ENCODE results near the gene SERPINB6. TPM values are rescaled to one million over a fixed set of nuclear protein-coding genes. Genes with fewer than 3 reads are reported as not detected.

Gene SERPINB6
- total and polyA plus RNA-seq, 7 experiments from 2014 or later, result 19.7 to 94.2 (median 56.6) TPM

- Histone ChIP-seq H3K27me3 (ENCODE audit: control insufficient read depth in 2 of 2, insufficient read depth in 2 of 2, low read length in 2 of 2) (no peaks in the 10 kb centered on the region), H3K4me3 (ENCODE audit: low read length) (no peak overlapping the region), H3K36me3 (ENCODE audit: control insufficient read depth in 2 of 3, insufficient read depth in 3 of 3, low read length in 3 of 3) (no peaks in the 10 kb centered on the region), H3K27ac (ENCODE audit: low read depth, low read length) (no peak overlapping the region), H3K9me3 (ENCODE audit: control insufficient read depth in 2 of 3, low read length in 3 of 3) (no peaks in the 10 kb centered on the region), H3K4me1 (ENCODE audit: control insufficient read depth in 2 of 2, insufficient read depth in 2 of 2, low read length in 2 of 2) (peaks cover 0 to 14% of the 10 kb centered on the region in 2 donors)
- Mint-ChIP-seq H3K27me3 (peaks cover 0 to 7% (median 0%) of the 10 kb centered on the region in 5 donors), H3K4me3 (no peak overlapping the region), H3K36me3 (peaks cover 0 to 13% (median 0%) of the 10 kb centered on the region in 5 donors), H3K27ac (peak overlapping the region in 6 of 9 donors; percentile 14 to 85 (median 45)), H3K9me3 (peaks cover 0 to 1% (median 0%) of the 10 kb centered on the region in 11 donors), H3K4me1 (peaks cover 3 to 68% (median 43%) of the 10 kb centered on the region in 7 donors)
- ChIA-PET POLR2A (interaction anchor here (1.0 to 2.6 kb wide), 4 partner anchors 11 to 28 kb away, joined by 3 to 8 read pairs (median 5); no protein-coding TSS in a partner anchor), CTCF (interaction anchor here (1.2 kb wide), 1 partner anchor 29 kb away, joined by 5 read pairs; no protein-coding TSS in a partner anchor)
- DNase-seq (no peak), ATAC-seq (no peak)
- intact Hi-C loops (cut with micrococcal nuclease), result loop anchor here in 1 of 2 donors (2.0 kb wide), 1 partner anchor 19 kb away; no protein-coding TSS in a partner anchor
These were observed 11.3 kb downstream of the SERPINB6 start for GRCh38 chr6:2959909-2960719.

DNA sequence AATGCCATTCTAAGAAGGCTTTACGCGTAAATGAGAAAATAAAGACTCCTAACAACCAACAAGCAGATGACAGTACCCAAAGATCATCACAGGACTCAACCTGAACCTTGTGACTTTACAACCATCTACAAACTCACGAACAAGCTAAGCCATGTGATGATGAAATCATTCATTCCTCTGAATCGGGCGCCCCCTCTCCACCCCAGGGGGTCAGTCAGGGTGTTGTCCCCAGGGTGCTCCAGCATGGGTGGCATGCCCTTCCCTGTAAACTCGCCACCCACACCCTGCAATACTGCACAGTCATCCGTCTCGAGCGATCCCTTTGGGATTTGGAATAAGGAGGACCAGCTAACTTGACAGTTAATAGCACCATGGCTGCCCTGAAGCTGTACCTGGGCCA, 12.6 kb downstream of the SERPINB6 start:
- ChIA-PET POLR2A (interaction anchor here (1.0 to 2.6 kb wide), 5 partner anchors 10 to 29 kb away, joined by 3 to 6 read pairs (median 4); no protein-coding TSS in a partner anchor), CTCF (interaction anchor here (1.2 to 1.3 kb wide), 2 partner anchors 30 to 113 kb away, joined by 3 to 5 read pairs; no protein-coding TSS in a partner anchor)
- no peaks in the 10 kb centered on the region for H3K27me3 ChIP-seq (ENCODE audit: control insufficient read depth in 2 of 2, insufficient read depth in 2 of 2, low read length in 2 of 2)
- Mint-ChIP-seq H3K27me3 (peaks cover 0 to 7% (median 0%) of the 10 kb centered on the region in 5 donors), H3K4me3 (peak overlapping the region in 2 of 10 donors; percentile 54 to 55), H3K36me3 (peaks cover 0 to 20% (median 4%) of the 10 kb centered on the region in 5 donors), H3K27ac (peak overlapping the region in 7 of 9 donors; percentile 72 to 94 (median 85)), H3K4me1 (peaks cover 3 to 64% (median 40%) of the 10 kb centered on the region in 7 donors), H3K9me3 (peaks cover 0 to 1% (median 0%) of the 10 kb centered on the region in 11 donors)
- intact Hi-C loops (cut with micrococcal nuclease), result loop anchor here in 1 of 2 donors (2.0 kb wide), 1 partner anchor 18 kb away; no protein-coding TSS in a partner anchor
- H3K27ac ChIP-seq (ENCODE audit: low read depth, low read length), result no peak overlapping the region
- H3K4me3 ChIP-seq (ENCODE audit: low read length), result no peak overlapping the region
- H3K36me3 ChIP-seq (ENCODE audit: control insufficient read depth in 2 of 3, insufficient read depth in 3 of 3, low read length in 3 of 3), result no peaks in the 10 kb centered on the region
- ATAC-seq (no peak), DNase-seq (no peak)
- peaks cover 0 to 14% of the 10 kb centered on the region in 2 donors for H3K4me1 ChIP-seq (ENCODE audit: control insufficient read depth in 2 of 2, insufficient read depth in 2 of 2, low read length in 2 of 2)
- no peaks in the 10 kb centered on the region for H3K9me3 ChIP-seq (ENCODE audit: control insufficient read depth in 2 of 3, low read length in 3 of 3)

DNA sequence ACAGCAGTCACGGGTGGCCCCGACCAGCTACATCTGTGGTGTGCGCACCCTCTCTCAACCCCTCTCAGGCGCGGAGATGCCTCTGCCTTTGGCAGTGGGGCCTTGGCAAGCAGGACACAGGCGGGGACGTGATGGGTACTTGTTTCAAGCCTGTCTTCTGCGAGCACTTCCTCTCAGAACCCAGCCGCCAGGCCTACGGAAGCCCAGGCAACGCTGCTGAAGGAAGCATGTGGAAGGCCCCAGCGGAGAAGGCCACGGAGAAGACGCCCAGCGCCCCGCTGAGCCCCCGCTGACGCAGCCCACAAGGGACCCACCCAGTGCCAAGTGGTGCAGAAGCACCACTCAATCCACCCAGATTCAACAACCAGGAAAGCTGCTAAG, 13.0 kb downstream of the SERPINB6 start:
- ATAC-seq (peak; percentile 57), DNase-seq (peak in 6 of 9 donors; percentile 17 to 53 (median 40))
- peaks cover 3 to 59% (median 36%) of the 10 kb centered on the region in 7 donors for H3K4me1 Mint-ChIP-seq
- Histone ChIP-seq H3K9me3 (ENCODE audit: control insufficient read depth in 2 of 3, low read length in 3 of 3) (no peaks in the 10 kb centered on the region), H3K27ac (ENCODE audit: low read depth, low read length) (no peak overlapping the region), H3K4me1 (ENCODE audit: control insufficient read depth in 2 of 2, insufficient read depth in 2 of 2, low read length in 2 of 2) (peaks cover 0 to 14% of the 10 kb centered on the region in 2 donors), H3K27me3 (ENCODE audit: control insufficient read depth in 2 of 2, insufficient read depth in 2 of 2, low read length in 2 of 2) (no peaks in the 10 kb centered on the region), H3K4me3 (ENCODE audit: low read length) (no peak overlapping the region), H3K36me3 (ENCODE audit: control insufficient read depth in 2 of 3, insufficient read depth in 3 of 3, low read length in 3 of 3) (no peaks in the 10 kb centered on the region)
- CTCF ChIA-PET, result interaction anchor here (1.2 to 1.3 kb wide), 2 partner anchors 30 to 112 kb away, joined by 3 to 5 read pairs; no protein-coding TSS in a partner anchor
- H3K9me3 Mint-ChIP-seq, result peaks cover 0 to 1% (median 0%) of the 10 kb centered on the region in 11 donors
- peak overlapping the region in 4 of 10 donors; percentile 13 to 65 (median 54) for H3K4me3 Mint-ChIP-seq
- H3K27ac Mint-ChIP-seq, result peak overlapping the region in 8 of 9 donors; percentile 53 to 94 (median 79)
- peaks cover 0 to 20% (median 5%) of the 10 kb centered on the region in 5 donors for H3K36me3 Mint-ChIP-seq
- intact Hi-C loops (cut with micrococcal nuclease), result loop anchor here in 1 of 2 donors (2.0 kb wide), 1 partner anchor 18 kb away; no protein-coding TSS in a partner anchor
- peaks cover 0 to 7% (median 0%) of the 10 kb centered on the region in 5 donors for H3K27me3 Mint-ChIP-seq
- POLR2A ChIA-PET, result interaction anchor here (1.0 to 2.6 kb wide), 5 partner anchors 10 to 29 kb away, joined by 3 to 6 read pairs (median 4); no protein-coding TSS in a partner anchor

DNA sequence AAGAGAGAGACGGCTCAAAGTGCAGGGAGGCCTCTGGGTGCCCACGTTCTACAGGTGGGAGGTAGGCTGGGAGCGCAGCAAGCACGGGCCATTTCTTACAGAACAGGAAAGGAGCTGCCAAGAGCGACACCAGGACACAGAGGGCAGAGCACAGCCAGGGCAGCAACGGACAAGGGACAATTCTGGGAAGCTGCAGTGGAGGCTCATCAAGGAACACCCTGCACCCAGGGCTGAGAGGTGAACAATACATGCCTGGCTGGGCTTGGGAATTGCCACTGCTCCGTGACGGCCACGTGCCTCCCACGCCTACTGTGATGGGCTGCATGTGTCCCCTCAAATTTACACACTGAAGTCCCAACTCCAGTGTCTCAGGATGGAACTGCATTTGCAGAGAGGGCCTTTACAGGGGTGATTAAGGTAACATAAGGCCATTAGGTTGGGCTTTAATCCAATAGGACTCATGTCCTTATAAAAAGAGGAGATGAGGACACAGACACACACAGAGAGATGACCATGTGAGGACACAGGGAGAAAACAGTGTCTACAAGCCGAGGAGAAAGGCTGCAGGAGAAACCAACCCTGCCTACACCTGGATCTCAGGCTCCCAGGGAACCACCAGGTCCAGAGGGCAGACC, 13.6 kb downstream of the SERPINB6 start:
- Mint-ChIP-seq H3K4me3 (peak overlapping the region in 4 of 10 donors; percentile 13 to 55 (median 44)), H3K9me3 (peaks cover 0 to 1% (median 0%) of the 10 kb centered on the region in 11 donors), H3K27ac (peak overlapping the region in 6 of 9 donors; percentile 16 to 86 (median 79)), H3K36me3 (peaks cover 0 to 25% (median 9%) of the 10 kb centered on the region in 5 donors), H3K27me3 (peaks cover 0 to 5% (median 0%) of the 10 kb centered on the region in 5 donors), H3K4me1 (peaks cover 2 to 57% (median 34%) of the 10 kb centered on the region in 7 donors)
- POLR2A ChIA-PET, result interaction anchor here (1.1 to 2.6 kb wide), 4 partner anchors 11 to 30 kb away, joined by 3 to 6 read pairs (median 5); no protein-coding TSS in a partner anchor
- CTCF ChIA-PET, result interaction anchor here (1.3 kb wide), 1 partner anchor 112 kb away, joined by 5 read pairs; no protein-coding TSS in a partner anchor
- H3K4me1 ChIP-seq (ENCODE audit: control insufficient read depth in 2 of 2, insufficient read depth in 2 of 2, low read length in 2 of 2), result peaks cover 0 to 14% of the 10 kb centered on the region in 2 donors
- no peaks in the 10 kb centered on the region for H3K27me3 ChIP-seq (ENCODE audit: control insufficient read depth in 2 of 2, insufficient read depth in 2 of 2, low read length in 2 of 2)
- H3K4me3 ChIP-seq (ENCODE audit: low read length), result no peak overlapping the region
- no peak overlapping the region for H3K27ac ChIP-seq (ENCODE audit: low read depth, low read length)
- H3K36me3 ChIP-seq (ENCODE audit: control insufficient read depth in 2 of 3, insufficient read depth in 3 of 3, low read length in 3 of 3), result no peaks in the 10 kb centered on the region
- no peak for ATAC-seq
- intact Hi-C loops (cut with micrococcal nuclease), result loop anchor here in 1 of 2 donors (2.0 kb wide), 2 partner anchors 13 to 17 kb away; partner anchors contain the start of gene SERPINB6
- no peak for DNase-seq
- no peaks in the 10 kb centered on the region for H3K9me3 ChIP-seq (ENCODE audit: control insufficient read depth in 2 of 3, low read length in 3 of 3)

- ChIA-PET POLR2A (interaction anchor here (1.5 kb wide), 1 partner anchor 30 kb away, joined by 4 read pairs; no protein-coding TSS in a partner anchor), CTCF (no interaction called here)
- Mint-ChIP-seq H3K27ac (peak overlapping the region in 4 of 9 donors; percentile 21 to 85 (median 53)), H3K27me3 (no peaks in the 10 kb centered on the region), H3K4me1 (peaks cover 4 to 55% (median 31%) of the 10 kb centered on the region in 7 donors), H3K9me3 (peaks cover 0 to 1% (median 0%) of the 10 kb centered on the region in 11 donors), H3K4me3 (peak overlapping the region in 1 of 10 donors; percentile 33), H3K36me3 (peaks cover 0 to 30% (median 9%) of the 10 kb centered on the region in 5 donors)
- ATAC-seq (no peak), DNase-seq (no peak)
- Histone ChIP-seq H3K27me3 (ENCODE audit: control insufficient read depth in 2 of 2, insufficient read depth in 2 of 2, low read length in 2 of 2) (no peaks in the 10 kb centered on the region), H3K4me1 (ENCODE audit: control insufficient read depth in 2 of 2, insufficient read depth in 2 of 2, low read length in 2 of 2) (peaks cover 0 to 14% of the 10 kb centered on the region in 2 donors), H3K36me3 (ENCODE audit: control insufficient read depth in 2 of 3, insufficient read depth in 3 of 3, low read length in 3 of 3) (no peaks in the 10 kb centered on the region), H3K4me3 (ENCODE audit: low read length) (no peak overlapping the region), H3K27ac (ENCODE audit: low read depth, low read length) (no peak overlapping the region), H3K9me3 (ENCODE audit: control insufficient read depth in 2 of 3, low read length in 3 of 3) (no peaks in the 10 kb centered on the region)
- intact Hi-C loops (cut with micrococcal nuclease), result loop anchor here in 1 of 2 donors (2.0 kb wide), 1 partner anchor 14 kb away; the partner anchor contains the start of gene SERPINB6
These were observed 14.3 kb downstream of the SERPINB6 start for GRCh38 chr6:2956930-2957685.

Data from naive thymus-derived CD4-positive, alpha-beta T cell (primary cell).